GM21360 (cell line): ENCODE results near the gene FRAS1.
"Not testable (repeated sequence)": the region's sequence is repeated elsewhere in the genome, so short reads cannot be mapped to it uniquely, and the experiment has no call there.

Experiments
- ATAC-seq: cut with Tn5 transposase; IDR thresholded peaks from one replicate; pipeline ENCODE4 v1.9.1; 2021; ENCODE audit warnings: mild to moderate bottlenecking, moderate library complexity; ENCODE audit not compliant: unreplicated experiment

FRAS1 gene

DNA sequence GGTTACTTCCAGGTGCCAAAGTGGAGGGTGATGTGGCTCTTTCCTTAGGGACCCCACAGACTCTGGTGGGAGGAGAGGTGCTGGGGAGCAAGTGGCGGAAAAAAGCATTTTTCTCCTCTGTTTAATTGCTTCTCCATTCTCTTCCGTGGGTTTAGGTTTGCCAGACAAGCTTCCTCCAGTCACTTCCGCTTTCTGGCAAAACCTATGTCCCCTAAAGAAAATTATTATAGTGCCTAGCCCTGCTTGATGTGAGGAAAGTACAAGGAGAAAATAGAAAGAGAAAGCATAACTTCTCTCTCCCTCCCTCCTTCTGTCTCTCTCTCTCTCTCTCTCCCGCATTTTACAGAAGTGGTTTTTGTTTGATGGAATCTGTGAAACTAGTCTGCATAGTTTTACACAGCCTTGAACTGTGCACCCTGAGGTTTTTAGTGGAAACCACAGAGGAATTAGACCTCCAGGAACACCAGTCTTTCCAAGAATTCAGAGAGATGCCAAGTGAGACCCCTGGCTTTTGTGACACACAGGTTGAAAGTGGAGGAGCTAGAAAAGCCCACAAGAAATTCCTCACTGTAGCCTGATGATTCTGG lies 263.3 kb downstream of the FRAS1 start:
- ATAC-seq: no peak

DNA sequence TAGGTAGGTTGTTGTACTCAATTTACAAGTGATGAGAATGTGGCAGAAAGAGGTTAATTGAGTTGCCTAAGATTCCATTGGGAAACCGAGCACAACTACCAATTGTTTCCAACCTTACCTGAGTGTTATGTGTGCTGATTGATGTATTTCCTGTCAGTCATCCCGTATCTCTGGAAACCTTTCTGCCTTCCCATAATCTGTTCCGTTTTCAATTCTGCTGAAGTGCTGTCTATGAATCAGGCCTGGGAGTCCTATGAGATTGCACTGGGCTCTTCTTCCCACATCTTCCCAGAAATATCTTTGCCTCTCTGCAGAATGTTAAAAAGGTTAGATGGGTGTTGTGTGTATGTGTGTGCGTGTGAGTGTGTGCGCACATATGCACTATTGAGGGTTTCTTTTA lies 264.9 kb downstream of the FRAS1 start:
- ATAC-seq: no peak

DNA sequence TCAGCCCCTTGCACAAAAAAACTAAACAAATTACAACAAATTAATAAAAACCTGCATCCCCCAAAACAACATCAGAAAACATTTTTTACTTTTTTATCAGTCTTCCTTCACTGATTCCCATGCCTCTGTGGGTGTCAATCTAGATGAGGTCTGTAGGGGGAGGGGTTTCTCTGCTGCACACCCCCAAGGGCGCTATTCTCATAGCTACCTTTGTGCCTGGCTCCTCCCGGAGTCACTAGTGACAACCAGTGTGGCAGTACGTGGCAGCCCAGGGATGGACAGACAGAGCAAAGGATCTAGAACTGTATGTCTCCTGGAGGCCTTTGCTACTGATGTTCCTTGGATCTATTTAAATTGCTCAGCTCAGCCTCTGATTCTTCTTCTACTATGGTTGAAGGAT lies 266.3 kb downstream of the FRAS1 start:
- ATAC-seq: no peak

DNA sequence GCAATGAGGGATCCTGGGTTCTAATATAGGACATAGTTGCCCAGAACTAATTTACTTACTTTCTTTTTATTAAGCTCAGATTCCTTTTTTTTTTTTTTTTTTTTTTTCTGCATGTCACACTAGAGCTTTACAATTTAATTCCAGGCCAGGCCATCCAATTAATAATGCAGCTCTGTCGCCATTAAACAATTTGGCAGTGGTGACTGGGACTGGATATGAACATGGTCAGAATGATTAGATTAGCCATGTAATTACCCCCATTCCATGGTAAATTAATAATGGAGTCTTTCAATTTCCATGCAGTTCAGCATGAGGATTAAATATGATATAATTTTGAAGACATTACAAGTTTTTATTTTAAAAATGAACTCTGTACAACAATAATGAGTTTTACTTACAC lies 267.5 kb downstream of the FRAS1 start:
- no peak for ATAC-seq

DNA sequence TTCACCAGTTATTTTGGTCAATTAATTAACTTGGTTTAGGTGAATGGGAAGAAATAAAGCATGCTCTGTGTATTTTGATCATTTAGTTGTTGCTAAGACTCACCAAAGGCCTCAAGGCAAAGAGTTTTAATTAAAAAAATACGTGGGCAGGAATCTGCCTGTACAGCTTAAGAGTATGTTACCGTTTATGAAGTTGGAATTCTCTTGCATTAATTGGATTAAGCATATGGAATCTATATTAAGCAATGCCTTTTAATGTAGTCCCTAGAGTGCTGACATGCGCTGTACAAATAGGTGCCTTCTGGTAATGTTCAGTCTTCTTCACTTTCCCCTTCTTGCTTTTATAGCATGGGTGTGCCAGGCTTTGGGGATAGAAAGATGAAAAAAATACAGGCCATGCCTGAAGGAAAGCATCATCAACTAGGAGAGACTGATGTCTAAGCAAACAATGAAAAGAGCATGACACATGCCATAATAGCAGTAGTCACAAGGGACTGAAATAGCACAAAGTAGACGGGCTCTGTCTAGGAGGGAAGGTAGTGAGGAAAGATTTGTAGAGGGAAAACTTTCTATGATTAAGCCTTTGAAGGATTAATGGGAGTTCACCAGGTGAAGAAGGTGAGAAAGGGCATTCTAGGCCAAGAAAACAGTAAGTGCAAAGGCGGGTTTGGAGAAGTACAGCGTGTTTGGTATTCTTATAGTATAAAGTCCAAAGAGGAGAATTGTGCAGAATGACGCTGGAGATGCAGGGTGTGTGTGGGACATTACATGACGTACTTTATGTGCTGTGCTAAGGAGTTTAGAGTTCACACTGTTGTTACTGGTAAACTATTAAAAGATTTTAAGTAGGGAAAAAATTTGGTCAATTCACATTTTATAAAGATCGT lies 268.4 kb downstream of the FRAS1 start:
- ATAC-seq: no peak

DNA sequence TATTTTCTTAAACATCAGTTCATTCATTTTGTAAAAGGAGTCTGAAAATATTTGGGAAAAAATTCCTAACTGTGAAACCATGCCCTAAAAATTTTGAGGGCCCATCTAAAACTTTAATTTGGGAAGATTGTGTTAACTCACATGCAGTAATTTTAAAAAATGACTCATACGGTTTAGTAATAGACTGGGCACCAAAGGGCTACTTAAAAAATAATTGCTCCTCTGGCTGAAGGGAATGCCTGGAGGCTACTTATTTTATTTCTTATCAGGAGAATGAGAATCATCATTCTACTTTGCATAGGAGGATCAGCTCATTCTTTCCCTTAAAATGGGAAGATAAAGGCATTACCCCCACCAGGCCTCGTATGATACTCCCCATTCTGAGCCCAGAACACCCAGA lies 271.5 kb downstream of the FRAS1 start:
- ATAC-seq: not testable (repeated sequence)

DNA sequence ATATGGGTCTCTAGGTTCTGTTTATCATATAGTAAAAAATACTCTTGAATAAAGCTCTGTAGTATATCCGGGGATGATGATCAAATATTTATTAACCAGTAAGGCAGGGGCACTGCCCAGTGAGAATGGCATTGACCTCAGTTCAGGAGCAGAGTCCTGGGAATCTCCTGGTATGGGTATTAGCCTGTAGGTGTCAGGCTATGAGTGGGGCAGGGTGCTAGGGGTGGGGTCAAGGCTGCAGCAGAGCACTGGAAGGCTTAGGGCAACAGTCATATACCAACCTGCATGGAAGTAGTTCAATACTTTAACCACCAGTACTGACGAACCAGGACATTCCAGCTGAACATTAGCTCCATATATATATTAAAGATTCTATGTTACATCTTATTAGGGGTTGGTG lies 274.1 kb downstream of the FRAS1 start:
- no peak for ATAC-seq

DNA sequence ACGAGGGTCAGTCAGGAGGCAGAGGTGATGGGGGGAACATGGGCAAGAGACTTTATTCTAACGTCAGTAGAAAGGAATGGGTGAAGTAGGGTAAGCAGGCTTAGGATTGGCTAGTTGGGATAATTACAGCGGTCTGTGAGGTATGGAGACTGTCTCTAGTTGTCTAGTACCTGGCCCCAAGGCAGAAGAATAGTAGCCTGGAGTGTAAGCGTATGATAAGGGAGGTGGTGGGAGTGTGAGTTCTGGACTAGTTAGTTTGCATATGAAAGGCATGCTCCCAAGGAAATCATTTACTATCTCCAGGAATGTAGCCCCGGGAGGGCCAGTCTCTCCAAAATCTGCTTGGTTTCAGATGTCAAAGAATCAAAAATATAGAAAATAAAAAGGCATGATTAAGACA lies 274.8 kb downstream of the FRAS1 start:
- ATAC-seq: no peak

DNA sequence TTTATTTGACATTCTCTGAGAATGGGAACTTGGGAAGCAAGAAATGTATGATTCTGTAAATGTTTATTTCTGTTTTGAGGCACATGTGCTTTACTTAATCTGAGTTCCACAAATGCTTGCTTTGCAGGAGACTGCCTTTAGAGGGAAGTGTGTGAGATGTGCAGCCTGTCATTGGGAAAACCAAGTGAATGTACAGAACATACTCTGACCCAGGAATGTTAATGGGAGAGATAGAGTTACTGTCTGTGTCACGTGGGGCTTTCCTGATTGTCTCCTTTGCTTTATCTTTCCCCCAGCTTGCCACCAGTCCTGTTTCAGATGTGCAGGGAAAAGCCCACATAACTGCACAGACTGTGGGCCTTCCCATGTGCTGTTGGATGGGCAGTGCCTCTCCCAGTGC lies 275.9 kb downstream of the FRAS1 start:
- ATAC-seq: no peak

DNA sequence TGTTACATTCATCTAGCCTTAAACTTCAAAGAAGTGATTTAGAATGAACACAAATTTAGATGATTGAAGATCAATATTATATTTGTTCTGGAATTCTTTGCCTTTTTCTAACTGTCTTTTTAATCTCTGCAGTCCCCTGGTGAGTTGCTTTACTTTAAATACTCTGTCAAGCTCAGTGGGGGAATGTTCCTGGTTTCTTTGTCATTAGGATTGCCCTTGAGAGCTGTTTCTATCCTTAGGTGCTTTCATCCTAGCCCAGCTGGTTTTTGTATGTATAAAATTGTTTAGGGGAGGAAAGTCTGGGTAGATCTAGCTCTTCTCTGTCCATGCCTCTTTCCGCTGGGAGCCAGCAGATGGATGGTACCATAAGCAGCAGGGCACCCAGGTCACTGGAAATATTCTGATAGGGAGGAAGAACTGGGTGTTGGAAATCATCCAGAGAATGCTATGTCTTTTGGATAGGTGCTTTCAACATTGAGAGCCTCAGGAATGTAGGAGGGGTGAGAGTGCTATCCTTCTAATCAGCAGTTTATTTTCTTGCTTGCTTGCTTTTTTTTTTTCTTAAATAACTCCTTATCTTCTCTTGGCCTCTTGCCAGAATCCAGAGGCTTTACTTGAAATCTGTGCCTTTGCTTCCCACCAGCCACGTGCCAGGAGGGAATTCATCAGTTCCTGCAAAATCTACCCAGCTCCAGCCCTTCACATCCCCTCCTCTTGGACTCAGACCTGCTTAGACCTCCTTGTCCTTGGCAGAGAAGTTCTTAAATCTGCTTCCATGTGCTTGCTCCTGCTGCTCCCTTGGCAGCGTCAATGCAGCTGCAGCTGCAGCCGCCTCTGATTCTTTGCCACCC lies 279.2 kb downstream of the FRAS1 start:
- ATAC-seq: no peak

DNA sequence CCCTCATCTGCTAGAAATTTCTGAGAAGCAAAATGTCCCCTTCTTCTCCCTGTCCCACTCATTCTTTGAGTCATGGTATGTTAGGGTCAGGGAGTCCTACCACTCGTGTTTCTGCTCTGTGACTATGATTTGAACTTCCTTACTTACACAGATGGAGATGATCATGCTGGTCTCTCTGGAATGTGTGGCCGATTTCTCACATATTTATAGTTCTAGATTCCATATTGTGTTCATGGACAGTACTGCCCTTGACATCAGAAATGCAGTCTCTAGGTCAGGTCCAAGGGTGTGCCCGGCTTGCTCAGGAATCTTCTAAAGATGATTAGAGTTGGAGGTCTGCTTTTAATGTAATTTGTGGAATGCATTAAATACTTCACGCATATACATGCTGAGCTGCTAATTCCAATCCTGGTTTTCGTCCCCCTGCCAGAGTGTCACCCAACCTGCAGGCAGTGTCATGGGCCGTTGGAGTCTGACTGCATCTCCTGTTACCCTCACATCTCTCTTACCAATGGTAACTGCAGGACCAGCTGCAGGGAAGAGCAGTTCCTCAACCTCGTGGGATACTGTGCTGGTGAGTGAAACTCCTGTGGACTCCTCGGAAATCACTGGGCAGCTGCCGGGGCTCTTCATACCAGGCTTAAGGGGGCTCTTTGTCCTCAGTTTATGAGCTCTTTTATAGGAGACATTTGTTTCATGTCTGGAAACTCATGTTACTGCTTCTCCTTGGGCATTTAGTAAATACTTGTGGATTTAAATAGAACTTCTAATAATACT lies 280.3 kb downstream of the FRAS1 start:
- no peak for ATAC-seq

DNA sequence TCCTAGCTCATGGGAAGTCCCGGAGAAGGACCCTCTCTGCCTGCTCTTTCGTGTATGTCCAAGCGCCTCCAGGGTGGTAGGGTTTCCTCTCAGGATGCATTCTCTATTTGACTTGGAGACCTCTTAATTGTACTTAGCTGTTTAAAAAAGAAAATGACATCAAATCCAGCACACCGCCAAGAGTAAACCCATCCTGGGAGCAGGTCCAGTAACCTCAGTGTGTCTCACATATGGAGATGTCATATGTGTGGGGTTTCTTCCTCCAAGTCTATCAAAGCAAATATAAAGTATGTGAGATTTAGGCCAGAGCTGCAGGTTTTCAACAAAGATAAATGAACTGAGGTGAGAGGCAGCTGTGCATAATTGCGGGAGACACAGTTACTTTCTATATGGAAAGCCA lies 285.0 kb downstream of the FRAS1 start:
- ATAC-seq: no peak

DNA sequence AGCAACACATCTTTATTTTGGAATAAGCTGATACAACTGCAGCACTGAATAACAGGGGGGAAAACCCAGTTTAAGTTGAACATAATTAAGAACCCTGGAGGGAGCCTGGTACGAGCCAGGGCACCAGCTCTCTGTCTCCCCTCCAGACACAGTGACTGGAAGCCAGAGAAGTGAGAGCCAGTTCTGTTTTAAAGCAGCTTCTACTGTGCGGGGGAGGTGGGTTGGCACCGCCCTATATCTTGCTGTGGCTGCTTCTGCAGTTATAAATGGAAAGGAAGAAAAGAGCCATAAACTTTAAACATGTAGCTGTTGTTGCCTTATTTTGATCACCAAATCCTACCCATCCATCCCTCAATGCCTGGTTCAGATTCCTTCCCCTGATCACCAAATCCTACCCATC lies 286.6 kb downstream of the FRAS1 start:
- ATAC-seq: no peak

DNA sequence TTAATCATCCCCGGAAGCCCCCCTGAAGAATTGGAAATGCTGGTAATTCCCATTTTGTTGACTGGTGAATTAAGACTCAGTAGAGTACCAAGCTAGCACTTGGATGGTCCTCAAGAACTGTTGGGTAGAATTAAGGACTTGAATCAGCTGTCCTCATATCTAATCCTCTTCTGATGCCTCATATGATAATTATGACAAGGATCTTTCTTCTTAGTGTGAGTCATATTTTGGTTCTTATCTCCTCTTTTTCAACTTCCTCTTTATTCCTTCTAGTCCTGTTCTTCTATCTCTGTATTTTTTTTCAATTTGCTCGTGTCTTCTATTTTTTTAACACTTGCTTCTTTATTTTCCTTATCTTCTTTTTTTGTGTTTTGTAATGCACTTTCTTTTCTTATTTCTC lies 288.1 kb downstream of the FRAS1 start:
- ATAC-seq: no peak

DNA sequence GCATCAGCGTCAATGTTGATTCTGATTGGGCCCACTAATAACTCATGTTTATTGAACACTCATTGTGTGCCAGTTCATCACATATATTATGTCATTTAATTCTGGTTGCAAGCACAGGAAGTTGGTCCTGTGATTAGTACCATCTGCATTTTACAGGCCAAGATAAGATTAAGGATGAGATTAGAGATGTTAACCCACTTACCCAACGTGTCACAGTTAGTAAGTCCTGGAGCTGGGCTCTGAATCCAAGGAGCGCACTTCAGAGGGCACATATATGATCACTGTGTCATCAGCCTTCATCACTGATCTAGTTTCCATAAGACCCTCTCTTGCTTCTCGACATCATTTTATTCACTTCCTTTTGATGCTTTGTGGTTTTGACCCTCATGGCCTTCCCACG lies 289.1 kb downstream of the FRAS1 start:
- ATAC-seq: no peak

DNA sequence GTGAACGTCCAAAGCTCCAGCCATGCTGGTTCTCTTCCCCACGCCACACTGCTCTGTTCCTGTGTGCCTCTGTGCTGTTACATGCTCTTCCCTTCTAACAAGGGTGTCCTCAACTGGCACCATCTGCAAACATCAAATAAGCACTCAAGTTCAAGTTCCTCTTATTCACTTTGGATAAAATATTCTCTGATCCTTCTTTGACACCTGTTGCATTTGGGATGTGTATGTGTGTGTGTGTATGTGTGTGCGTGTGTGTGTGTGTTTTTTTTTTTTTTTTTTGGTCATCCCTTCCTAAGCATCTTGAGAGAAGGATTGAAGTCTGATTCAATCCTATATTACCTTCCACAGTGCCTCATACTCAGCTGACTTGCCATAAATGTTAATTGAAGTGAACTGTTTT lies 290.4 kb downstream of the FRAS1 start:
- ATAC-seq: no peak

DNA sequence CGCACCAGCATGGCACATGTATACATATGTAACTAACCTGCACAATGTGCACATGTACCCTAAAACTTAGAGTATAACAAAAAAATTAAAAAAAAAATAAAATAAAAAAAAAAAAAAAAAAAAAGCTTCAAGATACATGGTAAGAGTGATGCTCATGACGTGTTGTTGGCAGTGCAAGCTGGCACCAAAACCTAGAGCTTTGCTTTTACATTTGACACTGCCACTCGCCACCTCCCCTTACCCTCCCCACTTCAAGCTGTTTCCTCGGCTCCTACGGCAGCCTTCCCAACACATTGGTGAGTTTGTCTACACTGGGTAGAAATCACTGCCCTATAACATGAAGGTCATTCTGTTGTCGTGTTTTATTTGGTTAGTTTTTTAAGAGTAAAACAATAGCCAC lies 296.8 kb downstream of the FRAS1 start:
- no peak for ATAC-seq

DNA sequence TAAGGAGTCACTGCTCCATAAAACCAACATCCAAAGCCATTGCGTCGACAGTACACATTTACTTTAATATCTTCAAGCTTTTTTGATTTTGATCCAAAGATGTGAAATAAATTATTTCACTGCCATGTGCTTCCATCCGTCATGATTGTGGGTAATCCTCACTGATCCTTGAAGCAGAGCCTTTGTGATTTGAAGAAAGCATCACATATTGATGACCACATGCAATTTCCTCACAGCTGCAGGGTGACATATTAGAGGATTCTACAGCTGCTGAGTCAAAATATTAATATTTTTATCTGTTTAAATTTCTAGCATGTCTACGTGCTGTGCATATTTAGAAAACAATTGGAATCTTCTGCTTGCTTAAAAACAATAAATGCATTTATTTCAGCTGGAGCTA lies 297.7 kb downstream of the FRAS1 start:
- ATAC-seq: no peak

DNA sequence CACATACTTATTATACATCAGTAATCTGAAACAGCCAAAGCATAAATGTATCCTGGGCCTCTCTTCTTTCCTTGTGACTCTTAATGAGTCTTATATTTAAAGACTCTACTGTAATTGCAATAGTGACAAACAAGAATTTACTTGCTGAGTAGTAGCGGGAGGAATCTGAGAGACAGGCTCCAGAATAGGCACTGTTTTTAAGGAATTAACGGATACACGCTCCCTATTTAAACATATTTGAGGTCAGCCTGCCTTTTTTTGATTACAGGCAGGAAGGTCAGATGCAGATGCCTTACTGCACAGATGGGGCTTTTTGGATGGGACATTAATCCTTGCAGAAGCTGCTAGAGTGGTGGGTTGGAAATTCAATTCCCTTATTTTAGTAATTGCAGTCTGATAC lies 298.2 kb downstream of the FRAS1 start:
- ATAC-seq: no peak

DNA sequence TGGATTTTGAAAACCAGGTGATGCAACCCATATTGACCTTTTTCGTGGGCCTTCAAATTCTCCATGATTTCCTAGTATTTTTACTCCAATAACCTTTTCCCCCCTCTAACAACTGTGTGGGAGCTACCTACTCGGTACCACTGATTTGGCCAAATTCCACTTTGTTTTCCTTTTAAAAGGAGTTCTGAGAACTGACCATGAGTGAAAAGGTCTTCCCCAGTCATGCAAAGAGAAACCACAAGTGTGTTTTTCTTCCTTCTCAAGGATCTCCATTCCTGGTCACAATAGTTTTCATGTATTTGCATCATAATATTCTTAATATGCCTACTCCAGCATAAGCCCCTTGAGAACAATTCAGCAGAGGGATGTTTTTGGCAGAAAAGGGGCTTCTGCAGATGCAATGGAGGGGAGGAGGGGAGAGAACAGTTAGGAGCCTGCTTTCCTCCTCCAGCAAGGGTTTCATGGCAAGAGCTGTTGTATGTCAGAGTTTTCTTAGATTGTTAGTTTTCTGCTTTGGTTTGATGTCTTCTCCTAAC lies 299.2 kb downstream of the FRAS1 start:
- no peak for ATAC-seq

DNA sequence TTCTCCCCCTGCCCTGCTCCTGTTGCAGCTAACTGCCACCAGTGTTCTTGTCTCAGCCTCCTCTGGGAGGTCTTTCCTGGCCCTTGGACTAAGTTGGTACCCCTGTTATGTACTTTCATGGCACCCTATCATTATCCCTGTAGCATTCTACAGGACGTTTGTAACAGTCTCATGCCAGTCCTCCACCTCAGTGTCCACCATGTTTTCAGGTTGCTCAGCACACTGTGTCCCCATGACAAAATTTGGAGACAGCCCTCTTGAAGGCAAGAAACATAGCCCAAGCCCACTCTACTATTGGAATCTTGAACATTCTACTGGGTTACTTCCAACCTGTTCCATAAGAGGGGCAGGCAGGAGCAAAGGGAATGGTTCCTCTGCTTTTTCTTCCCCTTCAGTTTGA lies 300.0 kb downstream of the FRAS1 start:
- ATAC-seq: no peak
